ENCODE measurements around the gene AGBL4.

DNA sequence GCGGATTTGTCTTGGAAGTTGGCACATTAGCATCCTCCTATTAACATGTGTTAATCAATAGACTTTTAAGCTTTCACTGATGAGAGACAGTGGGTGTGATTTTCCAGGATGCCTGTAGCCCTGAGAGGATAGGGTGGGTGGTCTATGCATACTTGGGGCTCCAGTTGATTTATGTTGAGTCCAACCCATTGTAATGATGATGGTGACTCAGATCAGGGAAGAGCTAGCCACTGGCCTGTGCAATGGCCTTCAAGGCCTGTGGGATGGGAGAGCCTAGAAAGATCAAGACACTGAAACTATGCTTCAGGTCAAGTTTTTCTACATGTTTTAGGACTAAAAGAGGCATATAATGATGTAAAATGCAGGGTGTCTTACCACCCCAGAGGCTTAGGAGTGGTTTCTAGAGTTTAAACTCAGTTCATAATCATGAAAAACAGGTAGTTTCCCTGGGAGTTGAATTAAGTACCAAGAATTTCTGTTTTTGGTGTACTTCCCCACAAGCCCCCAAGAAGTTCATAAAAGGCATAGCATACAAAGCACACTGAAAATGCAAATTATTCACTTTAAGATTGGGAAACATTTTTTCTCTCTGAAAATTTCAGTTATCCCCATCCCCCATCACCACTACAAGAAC is 1267.0 kb downstream of the AGBL4 start:
- TF ChIP-seq, protein P1, sequence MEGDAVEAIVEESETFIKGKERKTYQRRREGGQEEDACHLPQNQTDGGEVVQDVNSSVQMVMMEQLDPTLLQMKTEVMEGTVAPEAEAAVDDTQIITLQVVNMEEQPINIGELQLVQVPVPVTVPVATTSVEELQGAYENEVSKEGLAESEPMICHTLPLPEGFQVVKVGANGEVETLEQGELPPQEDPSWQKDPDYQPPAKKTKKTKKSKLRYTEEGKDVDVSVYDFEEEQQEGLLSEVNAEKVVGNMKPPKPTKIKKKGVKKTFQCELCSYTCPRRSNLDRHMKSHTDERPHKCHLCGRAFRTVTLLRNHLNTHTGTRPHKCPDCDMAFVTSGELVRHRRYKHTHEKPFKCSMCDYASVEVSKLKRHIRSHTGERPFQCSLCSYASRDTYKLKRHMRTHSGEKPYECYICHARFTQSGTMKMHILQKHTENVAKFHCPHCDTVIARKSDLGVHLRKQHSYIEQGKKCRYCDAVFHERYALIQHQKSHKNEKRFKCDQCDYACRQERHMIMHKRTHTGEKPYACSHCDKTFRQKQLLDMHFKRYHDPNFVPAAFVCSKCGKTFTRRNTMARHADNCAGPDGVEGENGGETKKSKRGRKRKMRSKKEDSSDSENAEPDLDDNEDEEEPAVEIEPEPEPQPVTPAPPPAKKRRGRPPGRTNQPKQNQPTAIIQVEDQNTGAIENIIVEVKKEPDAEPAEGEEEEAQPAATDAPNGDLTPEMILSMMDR (conservative IDR thresholded peaks at IDR 0.05 in 1 of 2, IDR thresholded peaks at IDR 0.05 in 1 of 2; ENCODE audit: extremely low read depth in 1 of 2, insufficient read depth in 1 of 2, low read depth in 1 of 2, low read length in 2 of 2), result no peak
- no peak for TF ChIP-seq EZH2 (IDR thresholded peaks at IDR 0.05; ENCODE audit: borderline replicate concordance, low read length)

All from mammary epithelial cell (primary cell).